HG02759 (cell line): ENCODE measurements around the gene SOST.
"Not testable (repeated sequence)": the region's sequence is repeated elsewhere in the genome, so short reads cannot be mapped to it uniquely, and the experiment has no call there.

ENCODE experiments used
- ATAC-seq: cut with Tn5 transposase; IDR thresholded peaks from one replicate; pipeline ENCODE4 v1.9.1; 2021; ENCODE audit warnings: mild to moderate bottlenecking, moderate library complexity; ENCODE audit not compliant: unreplicated experiment

Gene SOST

GRCh38 chr17:43758497-43759174 lies at the start of gene SOST:
Gene SOST, minus strand, starts transcription at chr17:43758791. Its CDS starts 50 bp downstream, at chr17:43758741.
- no peak for ATAC-seq

DNA sequence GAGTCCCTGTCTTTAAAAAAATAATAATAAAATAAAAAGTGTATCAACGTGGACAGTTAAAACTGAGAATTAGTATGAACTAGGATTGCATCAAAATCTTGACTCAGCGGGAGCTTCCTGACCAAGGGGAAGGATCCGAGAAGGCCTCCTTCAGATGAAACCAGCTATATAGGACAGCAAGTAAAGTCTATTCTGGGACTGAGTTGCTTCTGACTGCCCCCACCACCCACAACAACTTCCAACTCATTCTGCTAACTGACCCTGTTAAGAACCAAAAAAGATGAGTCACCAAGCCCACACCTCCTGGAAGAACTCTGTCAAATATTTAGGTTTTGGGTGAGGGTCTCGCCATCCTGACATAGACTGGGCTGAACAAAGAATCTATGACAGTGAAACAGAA lies 49.5 kb upstream of the SOST start:
- no peak for ATAC-seq

DNA sequence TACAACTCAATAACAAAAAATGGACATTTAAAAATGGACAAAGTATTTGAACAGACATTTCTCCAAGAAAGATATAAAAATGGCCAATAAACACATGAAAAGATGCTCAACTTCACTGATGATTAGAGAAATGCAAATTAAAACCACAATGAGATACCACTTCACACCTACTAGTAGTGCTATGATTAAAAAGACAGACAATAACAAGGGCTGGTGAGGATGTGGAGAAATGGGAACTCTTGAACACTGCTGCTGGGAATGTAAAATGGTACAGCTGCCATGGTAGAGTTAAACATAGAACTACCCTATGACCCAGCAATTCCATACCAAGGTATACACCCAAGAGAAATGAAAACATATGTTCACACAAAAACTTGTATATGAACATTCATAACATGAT lies 46.5 kb upstream of the SOST start:
- ATAC-seq = no peak

DNA sequence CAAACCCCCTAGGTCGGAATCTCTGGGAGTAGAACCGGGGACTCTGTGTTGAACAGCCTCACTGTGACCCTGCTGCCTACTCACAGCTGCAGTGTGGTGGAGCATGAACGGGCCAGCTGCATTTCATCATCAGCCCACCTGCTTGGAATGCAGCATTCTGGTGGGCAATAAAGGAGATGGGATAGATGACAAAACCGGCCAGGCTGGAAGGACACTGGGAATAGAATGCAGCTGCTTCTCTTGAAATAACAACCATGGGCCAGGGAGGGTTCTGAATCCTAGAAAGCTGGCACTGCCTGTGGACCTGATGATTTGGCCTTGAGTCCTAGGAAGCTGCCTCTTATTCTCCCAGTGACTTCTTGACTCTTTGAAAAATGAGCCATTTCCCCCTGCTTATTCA lies 45.2 kb upstream of the SOST start:
- no peak for ATAC-seq

GRCh38 chr17:43801844-43802243 lies 43.3 kb upstream of the SOST start:
- no peak for ATAC-seq

GRCh38 chr17:43800736-43801135 lies 42.1 kb upstream of the SOST start:
- no peak for ATAC-seq

DNA sequence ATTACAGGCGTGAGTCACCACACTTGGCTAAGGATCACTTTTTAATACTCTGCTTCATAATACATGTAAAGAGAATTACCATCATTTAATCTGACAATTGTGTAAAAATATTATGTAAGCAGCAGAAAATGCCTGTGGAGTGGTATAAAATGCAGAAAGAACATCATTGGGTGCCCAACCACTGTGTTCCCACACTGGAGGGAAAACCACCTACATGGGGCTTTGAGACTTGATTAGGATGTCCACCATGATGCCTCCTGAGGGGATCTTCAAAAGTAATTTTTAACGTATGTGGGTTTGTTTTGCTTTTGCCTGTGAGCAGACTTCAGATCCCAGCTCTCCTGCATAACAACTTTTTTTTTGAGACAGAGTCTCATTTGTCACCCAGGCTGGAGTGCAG lies 40.5 kb upstream of the SOST start:
- ATAC-seq = no peak

- ATAC-seq = not testable (repeated sequence)
These were observed 39.4 kb upstream of the SOST start for GRCh38 chr17:43798024-43798423.

DNA sequence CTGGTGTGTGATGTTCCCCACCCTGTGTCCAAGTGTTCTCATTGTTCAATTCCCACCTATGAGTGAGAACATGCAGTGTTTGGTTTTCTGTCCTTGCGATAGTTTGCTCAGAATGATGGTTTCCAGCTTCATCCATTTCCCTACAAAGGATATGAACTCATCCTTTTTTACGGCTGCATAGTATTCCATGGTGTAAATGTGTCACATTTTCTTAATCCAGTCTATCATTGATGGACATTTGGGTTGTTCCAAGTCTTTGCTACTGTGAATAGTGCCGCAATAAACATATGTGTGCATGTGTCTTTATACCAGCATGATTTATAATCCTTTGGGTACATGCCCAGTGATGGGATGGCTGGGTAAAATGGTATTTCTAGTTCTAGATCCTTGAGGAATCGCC lies 34.1 kb upstream of the SOST start:
- ATAC-seq = not testable (repeated sequence)

DNA sequence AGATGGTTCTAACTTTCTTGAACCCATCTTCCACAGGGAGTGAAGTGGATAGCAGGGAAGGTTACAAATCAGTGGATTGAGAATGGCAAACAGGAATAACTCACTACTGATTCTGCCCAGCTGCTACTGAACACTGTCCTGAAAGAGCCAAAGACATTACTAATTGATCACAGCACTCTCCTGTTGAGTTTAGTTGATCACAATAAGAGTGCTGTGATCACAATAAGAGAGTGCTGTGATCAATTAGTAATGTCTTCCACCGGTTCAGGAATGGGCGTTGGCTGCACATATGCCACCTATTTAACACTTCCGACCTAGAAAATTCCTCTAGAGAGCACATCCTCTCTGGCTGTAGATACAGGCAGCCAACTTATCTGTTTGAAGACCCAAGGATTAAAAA lies 33.0 kb upstream of the SOST start:
- no peak for ATAC-seq

GRCh38 chr17:43790311-43790940 lies 31.8 kb upstream of the SOST start:
- no peak for ATAC-seq

DNA sequence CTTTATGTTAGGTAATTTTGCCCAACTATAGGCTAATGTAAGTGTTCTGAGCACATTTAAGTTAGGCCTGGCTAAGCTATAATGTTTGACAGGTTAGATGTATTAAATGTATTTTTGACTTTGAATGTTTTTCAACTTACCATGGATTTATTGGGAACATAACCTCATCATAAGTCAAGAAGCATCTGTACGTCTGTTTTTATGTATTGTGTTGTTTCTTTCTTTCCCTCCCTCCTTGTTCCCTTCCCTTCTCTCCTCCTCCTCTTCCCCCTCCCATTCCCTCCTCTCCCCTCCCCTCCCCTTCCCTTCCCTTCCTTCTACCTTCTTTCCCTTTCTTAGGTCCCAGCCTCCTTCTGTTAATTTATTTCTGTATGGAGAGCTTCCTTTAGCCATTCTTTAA lies 30.9 kb upstream of the SOST start:
- ATAC-seq = no peak

DNA sequence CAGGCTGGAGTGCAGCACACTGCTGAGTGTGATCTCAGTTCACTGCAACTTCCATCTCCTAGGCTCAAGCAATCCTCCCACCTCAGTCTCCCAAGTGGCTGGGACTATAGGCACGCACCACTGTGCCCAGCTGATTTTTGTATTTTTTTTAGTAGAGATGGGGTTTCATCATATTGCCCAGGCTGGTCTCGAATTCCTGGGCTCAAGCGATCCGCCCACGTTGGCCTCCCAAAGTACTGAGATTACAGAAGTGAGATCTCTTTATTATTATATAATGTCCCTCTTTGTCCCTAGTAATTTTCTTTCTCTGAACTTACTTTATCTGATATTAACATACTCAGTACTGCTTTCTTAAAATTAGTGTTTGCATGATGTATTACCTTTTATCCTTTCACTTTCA lies 29.9 kb upstream of the SOST start:
- ATAC-seq = no peak

DNA sequence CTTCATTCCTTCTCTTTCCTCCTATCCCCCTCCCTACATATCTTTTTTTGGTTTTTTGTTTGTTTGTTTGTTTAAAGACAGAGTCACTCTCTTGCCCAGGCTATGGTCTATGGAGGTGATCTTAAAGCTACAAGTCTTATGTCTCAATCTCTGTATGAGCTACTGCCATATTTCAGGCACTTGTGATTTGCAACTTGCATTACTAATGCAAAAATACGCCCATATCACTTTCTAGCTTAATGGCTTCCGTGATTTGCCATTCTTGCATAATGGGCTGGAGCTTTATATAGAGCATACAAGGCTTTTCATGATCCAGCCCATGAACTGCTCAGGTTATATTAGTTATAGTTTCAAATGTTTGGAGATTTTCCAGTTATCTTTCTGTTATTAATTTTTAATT lies 29.1 kb upstream of the SOST start:
- ATAC-seq = no peak

- ATAC-seq = no peak
These were observed 26.1 kb upstream of the SOST start for GRCh38 chr17:43784628-43785101.

GRCh38 chr17:43784068-43784467 lies 25.5 kb upstream of the SOST start:
- ATAC-seq = no peak

GRCh38 chr17:43782913-43783680 lies 24.5 kb upstream of the SOST start:
- ATAC-seq = no peak

DNA sequence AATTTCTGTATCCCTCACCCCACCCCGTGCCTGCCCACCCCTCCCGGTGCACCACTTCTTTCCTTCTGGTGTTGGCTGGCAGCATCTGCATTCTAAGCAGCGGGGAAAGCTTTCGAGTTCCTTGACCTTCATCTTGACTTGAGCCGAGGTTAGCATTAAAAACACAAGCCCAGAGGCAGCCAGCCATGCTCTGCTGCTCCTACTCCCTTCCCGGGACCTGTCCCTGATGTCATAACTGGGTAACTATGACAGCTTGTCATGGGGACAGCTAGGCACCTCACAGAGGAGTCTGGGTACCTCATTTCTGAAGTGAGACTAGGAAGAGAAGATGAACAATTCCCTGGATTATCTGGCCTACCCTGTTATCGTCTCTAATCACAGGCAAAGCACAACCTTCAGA lies 21.5 kb upstream of the SOST start, which contains the start of gene CFAP97D1:
CFAP97D1 (plus strand) TSS at position 301 of the 400 bp plus-strand sequence; CDS start at position 329, 28 bp downstream.
- no peak for ATAC-seq

- peak; percentile 10 for ATAC-seq
These were observed 20.8 kb upstream of the SOST start for GRCh38 chr17:43779145-43780125.

DNA sequence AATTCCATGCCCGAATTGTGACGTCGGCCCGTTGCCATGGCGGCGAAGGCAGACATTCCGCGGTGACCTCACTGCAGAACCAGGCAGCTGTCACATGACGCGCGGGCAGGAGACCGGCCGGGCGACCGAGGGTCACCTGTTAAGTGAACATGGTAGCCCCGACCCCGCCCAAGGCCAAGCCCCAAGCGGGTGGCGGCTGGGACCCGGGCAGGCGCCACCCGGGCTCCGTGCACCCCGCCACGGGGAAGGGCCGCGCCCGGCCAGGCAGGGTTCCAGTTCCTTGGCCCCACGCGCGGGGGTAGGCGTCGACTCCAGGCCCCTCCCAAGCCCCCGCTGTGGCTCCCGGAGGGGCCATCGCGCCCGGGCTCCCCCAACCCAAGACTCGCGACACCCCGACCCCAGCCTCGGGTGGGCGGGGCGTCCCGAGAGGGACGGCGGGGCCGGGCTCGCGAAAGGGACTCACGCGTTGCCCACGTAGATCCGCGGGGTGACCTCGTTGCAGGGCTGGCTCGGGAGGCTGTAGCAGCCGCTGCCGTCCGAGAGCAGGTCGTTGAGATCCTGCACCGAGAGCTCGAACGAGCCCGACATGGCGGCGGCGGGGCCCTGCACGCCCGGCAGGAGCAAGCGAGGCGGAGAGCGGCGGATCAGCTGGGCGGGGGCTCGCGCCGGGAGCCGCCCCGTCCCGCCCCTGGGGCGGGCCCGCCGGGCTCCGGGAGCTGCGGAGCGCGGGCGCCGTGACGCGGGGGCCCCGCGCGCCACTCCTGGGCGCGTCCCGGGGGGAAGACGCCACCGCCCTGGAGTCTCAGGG lies 19.9 kb upstream of the SOST start, which contains the start of gene DUSP3:
DUSP3 (minus strand) TSS at position 641 of the 808 bp plus-strand sequence; CDS start at position 588, 53 bp downstream.
- ATAC-seq = peak; percentile 94
